DMS79 treated with DMSO at 0.1 percent for 48 hours (cell line): ENCODE data around the gene TGM6.
"Not testable (repeated sequence)": the region's sequence is repeated elsewhere in the genome, so short reads cannot be mapped to it uniquely, and the experiment has no call there.

ENCODE experiments used
- DNase-seq: peaks from one replicate; lab custom pipeline; 2025; lab: John Stamatoyannopoulos, UW

The TGM6 gene

DNA sequence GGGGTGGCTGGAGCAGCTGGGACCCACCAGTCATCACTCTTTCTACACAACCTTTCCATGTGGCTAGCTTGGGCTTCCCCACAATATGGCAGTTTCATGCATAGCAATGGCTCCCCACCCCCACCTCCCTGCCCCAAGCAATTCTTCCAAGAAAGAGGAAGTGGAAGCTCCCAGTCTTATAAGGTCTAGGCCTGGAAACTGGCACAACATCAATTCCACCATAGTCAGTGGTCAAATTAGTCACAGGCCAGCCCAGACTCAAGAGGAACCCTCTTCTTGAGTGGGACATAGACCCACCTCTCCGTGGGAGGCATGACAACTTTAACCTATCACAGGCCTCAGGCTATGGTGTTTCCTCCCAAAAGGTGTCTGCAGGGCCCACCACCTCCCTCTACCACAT, 17.7 kb downstream of the TGM6 start:
- DNase-seq, result no peak

DNA sequence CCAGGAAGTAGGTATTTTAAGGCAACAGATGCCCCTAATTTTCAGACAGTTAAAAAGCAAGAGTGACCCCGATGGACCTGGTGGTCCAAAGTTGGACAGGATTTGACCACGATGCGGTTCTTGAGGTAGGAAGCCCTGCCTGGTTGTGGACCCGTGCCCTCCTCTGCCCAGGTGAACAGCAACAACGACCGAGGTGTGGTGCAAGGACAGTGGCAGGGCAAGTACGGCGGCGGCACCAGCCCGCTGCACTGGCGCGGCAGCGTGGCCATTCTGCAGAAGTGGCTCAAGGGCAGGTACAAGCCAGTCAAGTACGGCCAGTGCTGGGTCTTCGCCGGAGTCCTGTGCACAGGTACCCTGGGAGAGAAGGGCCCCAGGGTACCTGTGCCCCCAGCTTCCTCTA, 18.7 kb downstream of the TGM6 start:
- no peak for DNase-seq

DNA sequence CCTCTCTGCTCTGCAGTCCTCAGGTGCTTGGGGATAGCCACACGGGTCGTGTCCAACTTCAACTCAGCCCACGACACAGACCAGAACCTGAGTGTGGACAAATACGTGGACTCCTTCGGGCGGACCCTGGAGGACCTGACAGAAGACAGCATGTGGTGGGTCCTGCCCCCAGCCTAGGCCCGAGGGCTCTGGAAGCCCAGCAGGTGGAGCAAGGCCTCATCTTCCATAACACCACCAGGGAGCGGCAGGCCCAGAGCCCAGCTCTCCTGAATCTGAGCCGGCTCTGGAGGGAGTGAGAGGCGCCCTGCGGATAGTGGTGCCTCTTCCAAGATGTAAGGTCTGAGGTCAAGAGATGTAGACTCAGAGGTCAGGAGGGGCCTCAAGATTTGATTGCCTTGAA, 19.6 kb downstream of the TGM6 start:
- DNase-seq, result no peak

DNA sequence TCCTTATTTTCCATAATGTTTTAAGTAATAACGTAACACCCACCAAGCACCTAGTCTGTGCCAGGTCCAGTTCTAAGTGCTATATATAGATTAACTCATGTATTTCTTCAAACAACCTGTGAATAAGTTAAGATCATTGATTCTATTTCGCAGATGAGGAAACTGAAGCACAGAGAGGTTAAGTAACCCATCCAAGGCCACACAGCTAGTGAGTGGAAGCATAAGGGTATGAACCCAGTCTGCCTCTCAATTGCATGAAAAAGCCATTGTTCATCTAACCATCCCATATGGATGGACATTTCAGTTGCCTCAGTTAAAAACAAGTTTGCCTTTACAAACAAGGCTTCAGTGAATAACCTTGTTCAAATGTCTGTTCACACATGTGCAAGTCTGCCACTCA, 20.8 kb downstream of the TGM6 start:
- no peak for DNase-seq

DNA sequence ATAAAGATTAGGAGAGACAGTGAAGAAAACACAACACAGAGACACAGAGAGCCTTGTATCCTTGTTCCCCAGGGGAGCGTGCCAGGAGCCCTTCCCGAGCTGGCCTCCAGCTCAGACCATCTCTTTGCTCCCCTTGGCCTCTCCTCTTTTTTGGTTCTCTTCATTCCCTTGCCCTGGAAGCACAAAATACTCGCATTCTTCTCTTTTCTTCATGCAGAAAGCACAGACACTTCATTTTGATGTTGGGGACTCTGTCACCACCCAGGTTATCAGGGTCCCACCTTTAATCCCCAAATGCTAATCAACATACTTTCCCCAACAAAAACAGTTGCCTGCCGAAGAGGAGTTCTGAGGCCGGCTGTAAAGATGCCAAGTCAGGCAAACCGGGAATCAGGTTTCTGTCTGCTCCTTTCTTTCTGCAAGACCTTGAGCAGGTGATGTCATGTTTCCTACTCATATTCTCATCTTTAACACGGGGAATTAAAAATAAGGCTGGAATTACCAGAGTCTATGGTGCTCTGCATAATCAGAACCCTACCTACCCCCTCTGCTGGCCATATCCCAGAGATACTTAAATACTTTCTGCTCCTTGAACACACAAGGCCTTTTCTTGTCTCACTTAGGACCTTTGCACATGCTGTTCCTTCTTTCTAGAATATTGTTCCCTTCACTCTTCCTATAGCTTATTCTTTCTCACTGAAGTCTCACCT, 21.7 kb downstream of the TGM6 start:
- peak; percentile 4 for DNase-seq

DNA sequence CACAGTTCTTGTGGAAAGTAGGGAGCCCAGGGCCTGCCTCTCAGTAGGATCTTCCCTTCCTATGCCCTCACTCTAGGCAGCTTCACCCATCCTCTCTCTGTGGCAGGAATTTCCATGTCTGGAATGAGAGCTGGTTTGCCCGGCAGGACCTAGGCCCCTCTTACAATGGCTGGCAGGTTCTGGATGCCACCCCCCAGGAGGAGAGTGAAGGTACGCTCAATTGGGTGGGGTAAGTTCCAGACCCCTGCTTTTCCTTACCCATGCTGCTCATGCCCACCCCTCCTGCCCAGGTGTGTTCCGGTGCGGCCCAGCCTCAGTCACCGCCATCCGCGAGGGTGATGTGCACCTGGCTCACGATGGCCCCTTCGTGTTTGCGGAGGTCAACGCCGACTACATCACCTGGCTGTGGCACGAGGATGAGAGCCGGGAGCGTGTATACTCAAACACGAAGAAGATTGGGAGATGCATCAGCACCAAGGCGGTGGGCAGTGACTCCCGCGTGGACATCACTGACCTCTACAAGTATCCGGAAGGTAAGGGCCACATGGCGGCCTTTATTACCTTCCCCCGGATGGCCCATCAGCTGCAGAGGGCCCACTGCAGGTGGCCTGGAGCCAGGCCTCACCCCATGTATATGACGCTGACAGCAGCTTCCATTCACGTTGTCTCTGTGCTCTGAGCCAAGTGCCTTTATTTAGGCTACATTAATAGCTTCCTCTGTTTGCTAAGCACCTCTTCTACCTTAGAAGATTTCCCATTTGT, 22.8 kb downstream of the TGM6 start:
- no peak for DNase-seq

DNA sequence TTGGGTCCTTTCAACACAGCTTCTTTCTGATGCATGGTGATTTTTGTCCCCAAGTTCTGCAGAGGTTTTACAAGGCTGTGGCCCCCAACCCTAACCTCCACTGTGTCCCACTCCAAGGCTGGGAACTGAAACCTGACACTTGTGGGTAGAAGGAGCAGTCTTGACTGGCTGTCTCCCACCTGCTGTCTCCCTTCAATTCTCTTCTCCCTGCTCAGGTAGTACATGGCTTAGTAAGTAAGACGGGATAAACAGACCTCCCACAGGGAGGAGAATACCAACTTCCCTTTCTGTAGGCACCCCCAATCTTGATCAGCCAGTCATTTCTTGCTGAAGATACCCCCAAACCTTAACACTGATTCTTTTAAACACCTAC, 25.0 kb downstream of the TGM6 start:
- no peak for DNase-seq

DNA sequence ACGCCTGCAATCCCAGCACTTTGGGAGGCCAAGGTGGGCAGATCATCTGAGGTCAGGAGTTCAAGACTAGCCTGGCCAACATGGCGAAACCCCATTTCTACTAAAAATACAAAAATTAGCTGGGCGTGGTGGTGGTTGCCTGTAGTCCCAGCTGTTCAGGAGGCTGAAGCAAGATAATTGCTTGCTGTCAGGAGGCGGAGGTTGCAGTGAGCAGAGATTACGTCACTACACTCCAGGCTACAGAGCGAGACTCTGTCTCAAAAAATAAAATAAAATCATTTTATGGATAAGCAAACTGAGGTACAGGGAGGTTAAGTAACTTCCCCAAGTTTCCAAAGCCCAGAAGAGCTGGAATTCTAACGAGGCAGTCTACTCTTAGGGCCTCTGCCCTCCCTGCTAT, 26.7 kb downstream of the TGM6 start:
- DNase-seq, result not testable (repeated sequence)

DNA sequence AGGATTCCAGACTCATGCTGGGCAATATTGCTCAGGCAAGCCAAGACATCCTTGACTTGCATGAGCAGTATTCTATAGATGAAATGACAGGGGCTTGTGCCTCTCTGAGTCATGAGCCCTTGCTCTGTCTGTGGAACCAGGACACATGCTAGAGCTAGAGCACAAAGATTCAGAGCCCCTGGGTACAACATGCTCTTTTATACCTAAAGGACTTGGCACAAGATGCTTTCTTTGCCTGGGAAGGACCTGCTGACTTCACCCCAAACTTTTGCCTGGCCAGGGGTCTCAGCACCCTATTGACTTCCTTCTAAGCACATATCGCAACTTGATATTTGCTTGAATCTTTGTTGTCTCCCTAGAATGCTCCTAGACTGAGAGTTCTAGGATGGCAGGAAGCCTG, 27.4 kb downstream of the TGM6 start:
- DNase-seq, result no peak

DNA sequence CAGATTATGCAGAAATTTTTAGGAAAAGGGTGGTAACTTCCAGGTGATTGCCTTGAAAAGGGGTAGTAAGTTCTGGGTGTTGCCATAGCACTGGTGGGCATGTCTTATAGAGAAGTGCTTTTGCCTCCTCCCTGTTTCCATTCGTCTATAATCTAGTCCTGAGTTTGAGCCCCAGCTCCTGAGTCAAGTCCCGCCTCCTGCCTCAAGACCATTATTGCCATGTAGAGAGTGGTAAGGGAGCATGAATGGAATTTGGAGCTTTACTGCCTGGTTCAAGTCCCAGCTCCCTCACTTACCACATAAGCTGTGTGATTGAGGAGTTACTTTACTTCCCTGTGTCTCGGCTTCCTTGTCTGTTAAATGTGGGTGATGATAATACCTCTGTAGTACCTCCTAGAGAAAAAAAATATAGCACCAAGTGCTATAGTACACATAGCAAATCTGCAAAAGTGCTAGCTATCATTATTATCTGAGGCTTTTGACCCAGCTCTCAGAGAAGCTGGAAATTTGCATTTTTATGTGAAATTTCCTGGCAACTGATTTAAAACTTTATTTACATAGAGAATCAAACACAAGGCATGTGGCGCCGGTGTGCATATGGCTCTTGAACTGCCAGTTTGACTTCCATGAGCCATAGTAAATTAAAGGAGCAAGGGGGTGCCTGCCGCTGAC, 36.0 kb downstream of the TGM6 start:
- DNase-seq, result no peak

DNA sequence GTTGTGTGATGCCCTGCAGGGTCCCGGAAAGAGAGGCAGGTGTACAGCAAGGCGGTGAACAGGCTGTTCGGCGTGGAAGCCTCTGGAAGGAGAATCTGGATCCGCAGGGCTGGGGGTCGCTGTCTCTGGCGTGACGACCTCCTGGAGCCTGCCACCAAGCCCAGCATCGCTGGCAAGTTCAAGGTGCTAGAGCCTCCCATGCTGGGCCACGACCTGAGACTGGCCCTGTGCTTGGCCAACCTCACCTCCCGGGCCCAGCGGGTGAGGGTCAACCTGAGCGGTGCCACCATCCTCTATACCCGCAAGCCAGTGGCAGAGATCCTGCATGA, 36.5 kb downstream of the TGM6 start:
- no peak for DNase-seq

DNA sequence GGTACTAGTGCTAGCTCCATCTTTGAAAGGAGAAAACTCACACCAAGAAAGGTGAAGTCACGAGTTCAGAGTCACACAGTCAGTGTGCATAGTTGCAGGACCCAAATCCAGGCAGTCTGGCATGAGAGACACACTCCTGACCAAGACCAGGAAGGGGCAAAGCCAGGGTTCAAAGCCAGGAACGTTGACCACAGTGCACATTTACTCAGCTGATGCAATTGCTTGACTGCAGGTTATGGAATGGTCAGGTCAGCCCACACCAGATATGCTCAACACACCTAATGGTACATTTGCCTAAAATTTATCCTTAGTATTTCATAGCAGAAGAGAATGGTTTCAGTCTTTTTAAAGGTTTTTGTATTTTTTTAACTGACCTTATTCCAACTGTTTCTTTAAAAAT, 37.7 kb downstream of the TGM6 start:
- DNase-seq, result no peak

DNA sequence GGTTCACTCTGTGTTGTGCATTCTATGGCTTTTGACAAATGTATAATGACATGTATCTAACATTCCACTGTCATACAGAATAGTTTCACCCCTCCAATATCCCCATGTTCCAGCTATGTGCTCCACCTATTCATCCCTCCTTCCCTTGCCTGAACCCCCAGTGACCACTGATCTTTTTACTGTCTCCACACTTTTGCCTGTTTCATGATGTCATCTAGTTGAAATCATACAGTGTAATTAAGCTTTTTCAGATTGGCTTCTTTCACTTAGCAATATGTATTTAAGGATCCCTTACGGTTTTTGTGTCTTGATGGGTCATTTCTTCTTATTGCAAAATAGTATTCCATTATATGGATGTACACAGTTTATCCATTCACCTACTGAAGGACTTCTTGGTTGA, 39.8 kb downstream of the TGM6 start:
- DNase-seq, result no peak

DNA sequence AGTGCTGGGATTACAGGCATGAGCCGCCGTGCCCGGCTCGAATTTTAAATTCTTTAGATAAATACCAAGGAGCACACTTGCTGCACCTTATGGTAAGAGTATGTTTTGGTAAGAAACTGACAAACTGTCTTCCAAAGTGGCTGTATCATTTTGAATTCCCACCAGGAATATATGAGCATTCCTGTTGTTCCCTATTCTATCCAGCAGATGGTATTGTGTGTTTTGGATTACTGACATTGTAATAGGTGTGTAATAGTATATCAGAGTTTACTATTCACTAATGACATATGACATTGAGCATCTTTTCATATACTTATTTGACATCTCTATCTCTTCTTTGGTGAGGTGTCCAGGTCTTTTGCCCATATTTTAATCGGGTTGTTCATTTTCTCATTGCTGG, 40.5 kb downstream of the TGM6 start:
- DNase-seq, result no peak

DNA sequence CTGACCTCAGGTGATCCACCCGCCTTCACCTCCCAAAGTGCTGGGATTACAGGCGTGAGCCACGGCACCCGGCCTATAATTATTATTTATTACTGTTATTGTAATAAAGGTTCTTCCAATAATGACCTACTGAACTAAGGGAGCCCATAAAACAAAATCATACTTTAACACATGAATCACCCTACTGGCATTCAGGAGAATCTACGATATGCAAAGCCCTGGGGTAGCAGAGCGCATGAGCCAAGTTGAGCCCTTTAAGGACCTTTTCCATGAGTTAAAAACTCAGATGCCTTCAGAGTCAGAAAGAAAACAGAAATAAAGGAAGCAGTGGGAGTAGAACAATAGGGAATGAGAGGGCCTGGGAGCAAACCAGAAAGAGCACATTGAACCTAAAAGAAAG, 48.4 kb downstream of the TGM6 start:
- DNase-seq, result no peak

DNA sequence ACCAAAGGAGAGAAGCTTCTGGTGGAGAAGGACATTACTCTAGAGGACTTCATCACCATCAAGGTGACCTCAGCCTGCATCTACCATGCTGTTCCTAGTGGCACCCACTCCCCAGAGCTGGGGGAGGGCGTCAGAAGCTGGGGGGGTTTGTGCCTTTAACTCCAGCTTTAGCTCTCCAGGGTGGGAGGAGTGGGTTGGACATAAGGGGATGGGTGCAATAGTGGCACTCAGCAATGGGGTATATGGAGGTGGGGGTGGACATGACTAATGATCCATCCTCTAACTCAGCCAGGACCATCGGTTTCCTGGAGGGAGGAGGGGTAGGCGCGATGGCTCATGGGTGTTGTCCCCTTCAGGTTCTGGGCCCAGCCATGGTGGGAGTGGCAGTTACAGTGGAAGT, 49.8 kb downstream of the TGM6 start:
- DNase-seq, result no peak

DNA sequence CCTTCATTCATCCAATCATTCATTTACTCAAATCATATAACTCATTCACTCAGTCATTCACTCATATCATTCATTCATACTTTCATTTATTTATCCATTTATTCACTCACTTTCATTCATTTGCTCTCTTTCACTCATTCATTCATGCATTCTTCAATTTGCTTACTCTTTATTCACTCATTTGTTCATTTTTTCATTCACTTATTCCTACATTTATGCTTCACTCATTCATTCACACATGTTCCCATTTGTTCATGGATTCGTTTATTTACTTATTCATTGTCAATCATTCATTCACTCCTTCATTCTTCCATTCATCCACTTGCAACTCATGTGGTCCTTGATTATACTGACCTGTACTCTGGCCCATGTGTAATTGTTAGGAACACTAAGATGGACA, 50.5 kb downstream of the TGM6 start:
- no peak for DNase-seq

DNA sequence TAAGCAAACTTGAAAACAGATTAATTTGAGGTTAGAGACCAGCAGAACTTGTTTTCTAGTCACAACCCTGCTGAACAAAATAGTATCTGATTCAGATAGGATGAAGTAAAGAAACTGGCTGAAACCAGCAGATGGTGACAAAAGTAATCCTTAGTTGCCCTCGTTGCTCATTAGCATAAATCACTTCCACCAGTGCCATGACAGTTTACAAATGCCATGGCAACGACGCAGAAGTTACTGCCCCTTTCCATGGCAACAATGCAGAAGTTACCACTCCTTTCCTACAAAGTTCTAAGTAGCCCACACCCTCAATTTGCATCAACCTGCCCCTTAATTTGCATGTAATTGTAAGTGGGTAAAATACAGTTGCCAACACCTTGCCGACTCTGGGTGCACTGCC, 66.1 kb downstream of the TGM6 start:
- no peak for DNase-seq

DNA sequence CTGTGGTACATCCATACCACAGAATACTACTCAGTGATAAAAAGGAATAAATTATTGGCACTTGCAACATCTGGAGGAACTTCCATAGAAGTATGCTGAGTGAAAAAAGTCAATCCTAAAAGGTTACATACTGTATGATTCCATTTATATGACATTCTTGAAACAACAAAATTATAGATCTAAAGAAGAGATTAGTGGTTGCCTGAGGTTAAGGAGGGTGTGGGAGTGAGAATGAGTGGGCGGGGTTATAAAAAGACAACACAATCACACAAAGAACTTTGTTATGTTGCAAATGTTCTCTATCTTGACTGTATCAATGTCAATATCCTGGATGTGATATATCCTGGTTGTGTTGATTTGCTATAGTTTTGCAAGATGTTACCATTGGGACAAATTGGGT, 68.7 kb downstream of the TGM6 start:
- no peak for DNase-seq

DNA sequence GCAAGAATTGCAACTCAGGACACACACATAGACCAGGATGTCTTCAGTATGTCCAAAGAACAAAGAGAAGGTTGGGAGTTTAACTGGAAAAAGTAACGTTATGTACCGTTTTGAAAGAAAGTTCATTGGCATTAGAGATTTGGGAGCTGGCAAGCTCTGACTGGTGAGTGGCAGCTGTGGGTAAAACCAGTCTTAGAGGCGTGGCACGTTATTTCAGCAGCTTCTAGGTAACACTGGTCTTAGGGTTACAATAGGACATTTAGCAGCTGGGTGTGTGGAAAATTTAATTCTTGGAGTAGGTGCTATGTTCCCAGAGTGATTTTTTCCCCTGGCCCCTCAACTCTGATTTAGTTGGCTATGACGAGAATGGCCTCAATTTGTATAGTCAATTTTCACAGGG, 70.7 kb downstream of the TGM6 start:
- no peak for DNase-seq

DNA sequence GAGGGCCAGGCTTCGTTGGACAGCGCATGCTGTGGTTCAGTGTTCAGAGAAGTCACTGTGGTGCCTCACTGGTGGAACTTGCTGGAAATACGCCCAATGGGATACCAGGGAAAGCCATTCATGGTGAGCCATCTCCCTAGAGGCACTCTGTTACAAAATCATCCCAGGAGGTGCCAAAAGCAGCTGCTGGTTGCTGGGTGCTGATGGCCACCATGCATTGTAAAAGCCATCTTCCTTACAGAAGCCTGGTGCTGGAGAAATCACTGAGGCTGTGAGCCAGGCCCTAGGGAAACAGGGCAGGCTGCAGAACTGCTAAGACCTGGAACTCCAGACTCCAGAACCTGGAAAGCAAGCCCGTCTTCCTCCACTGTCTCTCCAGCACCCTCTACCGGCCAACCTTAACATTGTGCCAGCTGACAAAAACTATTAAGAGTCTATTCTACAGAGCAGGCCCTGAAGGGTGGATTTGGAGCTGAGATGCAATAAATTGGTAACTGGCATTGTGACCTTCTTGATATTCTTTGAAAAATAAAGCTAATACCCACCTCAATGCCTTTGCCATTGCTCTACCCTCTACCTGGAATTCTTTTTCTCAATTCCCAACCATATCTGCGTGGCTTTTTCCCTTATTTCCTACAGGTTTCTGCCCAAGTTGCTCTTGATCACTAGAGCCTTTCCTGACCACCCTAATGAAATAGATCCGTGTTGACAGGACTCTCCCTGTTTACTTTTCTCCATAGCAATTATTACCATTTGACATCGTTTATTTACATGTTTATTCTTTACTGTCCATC, 71.4 kb downstream of the TGM6 start:
- DNase-seq, result peak; percentile 17

DNA sequence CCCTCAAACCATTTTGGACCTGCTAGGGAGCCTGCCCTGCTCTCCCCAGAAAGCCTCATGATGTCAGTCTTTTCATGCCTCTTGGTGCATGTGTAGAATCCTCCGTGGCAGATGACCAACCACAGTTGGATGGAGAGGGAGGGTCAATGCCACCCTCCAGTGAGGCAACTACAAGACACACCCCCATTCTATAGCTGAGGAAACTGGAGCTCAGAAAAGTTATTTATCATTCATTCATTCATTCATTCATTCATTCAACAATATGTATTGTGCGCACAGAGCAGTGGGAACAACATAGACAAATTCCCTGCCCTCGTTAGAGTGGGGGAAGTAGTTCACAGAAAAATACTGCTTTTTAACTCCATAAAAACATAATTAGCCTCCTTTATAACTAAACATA, 73.1 kb downstream of the TGM6 start:
- DNase-seq, result no peak
